Natural killer cell (primary cell): ENCODE data around the gene CTRB1. TPM values are rescaled to one million over a fixed set of nuclear protein-coding genes. Genes with fewer than 3 reads are reported as not detected.

Experiments
- ATAC-seq, 3 donors: fragments of 150-1000 bp in 2 of 3; fragments of 200-7000 bp in 1 of 3; cut with Tn5 transposase; 1 replicate in 1 of 3; 2 replicates in 2 of 3; pipeline ENCODE4 v1.10.0; 2021; ENCODE audit warnings: mild to moderate bottlenecking in 2 of 3, moderate library complexity in 2 of 3
- DNase-seq, 2 donors: peaks; one replicate each; pipeline versions ENCODE4 v3.0.0 to v3.0.0-alpha.2; 2013 to 2021; ENCODE audit warnings: mixed read lengths in 1 of 2
- H3K27ac ChIP-seq: one replicate; pipeline ENCODE4 v1.5.1; 2013; ENCODE audit warnings: mild to moderate bottlenecking, low read length
- H3K27me3 ChIP-seq: one replicate; pipeline ENCODE4 v1.6.1; 2013; ENCODE audit warnings: low read length; ENCODE audit not compliant: control insufficient read depth, insufficient read depth
- H3K36me3 ChIP-seq: one replicate; pipeline ENCODE4 v1.6.1; 2013; ENCODE audit warnings: low read length; ENCODE audit not compliant: control insufficient read depth, insufficient read depth
- H3K4me1 ChIP-seq: one replicate; pipeline ENCODE4 v1.6.1; 2013; ENCODE audit warnings: low read length; ENCODE audit not compliant: control insufficient read depth, insufficient read depth
- H3K4me3 ChIP-seq: one replicate; pipeline ENCODE4 v1.5.1; 2013; ENCODE audit warnings: low read length
- H3K9me3 ChIP-seq: one replicate; pipeline ENCODE4 v1.6.1; 2013; ENCODE audit warnings: low read length; ENCODE audit not compliant: control insufficient read depth, insufficient read depth
- H3K27ac Mint-ChIP-seq, 2 donors: one replicate each; pipeline ENCODE4 v1.8.0; 2022; ENCODE audit warnings: mild to moderate bottlenecking in 2 of 2, mixed read lengths in 2 of 2, moderate library complexity in 1 of 2
- H3K27me3 Mint-ChIP-seq, 2 donors: one replicate each; pipeline ENCODE4 v1.8.0; 2022; ENCODE audit warnings: low read depth in 2 of 2, mixed read lengths in 2 of 2
- H3K36me3 Mint-ChIP-seq: one replicate; pipeline ENCODE4 v1.8.0; 2022; ENCODE audit warnings: mixed read lengths
- H3K4me1 Mint-ChIP-seq, 2 donors: one replicate each; pipeline ENCODE4 v1.8.0; 2022; ENCODE audit warnings: mixed read lengths in 2 of 2
- H3K4me3 Mint-ChIP-seq: one replicate; pipeline ENCODE4 v1.8.0; 2022; ENCODE audit warnings: mild to moderate bottlenecking, moderate library complexity, mixed read lengths
- H3K9me3 Mint-ChIP-seq, 2 donors: one replicate each; pipeline ENCODE4 v1.8.0; 2022; ENCODE audit warnings: mixed read lengths in 2 of 2
- CTCF ChIP-seq: fragments of 200-600 bp; IDR thresholded peaks from one replicate; pipeline ENCODE4 v1.8.0; 2022; ENCODE audit warnings: antibody characterized with exemption
- WGBS: methylation state at CpG from one replicate; pipeline ENCODE4 v1.1.7; 2013; ENCODE audit warnings: missing lambda C conversion rate; ENCODE audit not compliant: insufficient coverage; 5-methylcytosine and 5-hydroxymethylcytosine counted together
- intact Hi-C: fragments of 100-400 bp; cut with micrococcal nuclease; formaldehyde crosslinking; loops from one replicate; pipeline ENCODE4 v1.14.2; 2022
- total RNA-seq, 4 donors: library from RNA; stranded (reverse); fragments of 120-200 nt in 1 of 4; gene quantifications; one replicate each; pipeline versions ENCODE4 v1.2.3 to v1.2.4, GENCODE V29; 2013 to 2022

The CTRB1 gene
- total RNA-seq, 3 donors from 2014 or later (not counting 1 experiment from before 2014, with no cell fraction given), result not detected

- no peak overlapping the region for H3K27ac ChIP-seq
- no peaks in the 10 kb centered on the region for H3K4me1 Mint-ChIP-seq
- whole genome bisulfite sequencing, result 90% methylated on average over 14 of the region's 14 CpGs
- no peaks in the 10 kb centered on the region for H3K36me3 Mint-ChIP-seq
- no peak overlapping the region for H3K4me3 ChIP-seq
- no peak for DNase-seq
- intact Hi-C loops, result no loop called here
- no peaks in the 10 kb centered on the region for H3K27me3 ChIP-seq
- no peaks in the 10 kb centered on the region for H3K36me3 ChIP-seq
- H3K4me1 ChIP-seq, result no peaks in the 10 kb centered on the region
- no peak overlapping the region for H3K4me3 Mint-ChIP-seq
- no peaks in the 10 kb centered on the region for H3K9me3 ChIP-seq
- ATAC-seq, result no peak
- peaks cover 11 to 25% of the 10 kb centered on the region in 2 donors for H3K27me3 Mint-ChIP-seq
- no peaks in the 10 kb centered on the region for H3K9me3 Mint-ChIP-seq
- TF ChIP-seq CTCF, result no peak
- H3K27ac Mint-ChIP-seq, result no peak overlapping the region
Measured at GRCh38 chr16:75188832-75189477, 29.8 kb upstream of the CTRB1 start.

GRCh38 chr16:75189638-75190245 is 29.0 kb upstream of the CTRB1 start:
- Histone ChIP-seq H3K4me1 (no peaks in the 10 kb centered on the region), H3K4me3 (no peak overlapping the region), H3K36me3 (no peaks in the 10 kb centered on the region), H3K9me3 (no peaks in the 10 kb centered on the region), H3K27me3 (no peaks in the 10 kb centered on the region), H3K27ac (no peak overlapping the region)
- WGBS, result 72% methylated on average over 8 of the region's 8 CpGs
- Mint-ChIP-seq H3K9me3 (no peaks in the 10 kb centered on the region), H3K27ac (no peak overlapping the region), H3K36me3 (no peaks in the 10 kb centered on the region), H3K4me3 (no peak overlapping the region), H3K27me3 (peaks cover 8 to 25% of the 10 kb centered on the region in 2 donors), H3K4me1 (no peaks in the 10 kb centered on the region)
- ATAC-seq (no peak), DNase-seq (no peak)
- no peak for TF ChIP-seq CTCF
- intact Hi-C loops, result no loop called here

GRCh38 chr16:75192606-75193264 is 26.1 kb upstream of the CTRB1 start:
- H3K36me3 ChIP-seq, result no peaks in the 10 kb centered on the region
- Mint-ChIP-seq H3K27me3 (peaks cover 12 to 35% of the 10 kb centered on the region in 2 donors), H3K27ac (no peak overlapping the region), H3K9me3 (no peaks in the 10 kb centered on the region), H3K4me3 (no peak overlapping the region), H3K36me3 (no peaks in the 10 kb centered on the region), H3K4me1 (no peaks in the 10 kb centered on the region)
- H3K4me3 ChIP-seq, result no peak overlapping the region
- no peaks in the 10 kb centered on the region for H3K4me1 ChIP-seq
- intact Hi-C loops, result no loop called here
- TF ChIP-seq CTCF, result no peak
- H3K9me3 ChIP-seq, result no peaks in the 10 kb centered on the region
- DNase-seq (no peak), ATAC-seq (no peak)
- H3K27me3 ChIP-seq, result no peaks in the 10 kb centered on the region
- no peak overlapping the region for H3K27ac ChIP-seq
- whole genome bisulfite sequencing, result 92% methylated on average over 21 of the region's 21 CpGs
